Pons (tissue), 1 donor: Measurements from ENCODE around the gene LMF1.
"Not testable (repeated sequence)": the region's sequence is repeated elsewhere in the genome, so short reads cannot be mapped to it uniquely, and the experiment has no call there.

Experiments
- DNase-seq: peaks from one replicate; pipeline ENCODE4 v3.0.0-alpha.2; 2016; ENCODE audit warnings: low spot score

LMF1 gene

GRCh38 chr16:869823-870641 is 100.8 kb downstream of the LMF1 start:
- no peak for DNase-seq

- no peak for DNase-seq
These were observed 101.7 kb downstream of the LMF1 start for GRCh38 chr16:868846-869822.

- DNase-seq: no peak
These were observed 102.4 kb downstream of the LMF1 start for GRCh38 chr16:868386-868755.

- DNase-seq: no peak
These were observed 103.1 kb downstream of the LMF1 start for GRCh38 chr16:867421-868385.

- no peak for DNase-seq
These were observed 104.4 kb downstream of the LMF1 start for GRCh38 chr16:866252-866896.

- no peak for DNase-seq
These were observed 105.8 kb downstream of the LMF1 start for GRCh38 chr16:865026-865425.

GRCh38 chr16:861446-861845 is 109.3 kb downstream of the LMF1 start:
- no peak for DNase-seq

- no peak for DNase-seq
These were observed 109.9 kb downstream of the LMF1 start for GRCh38 chr16:860891-861290.

GRCh38 chr16:858971-859370 is 111.8 kb downstream of the LMF1 start:
- DNase-seq: not testable (repeated sequence)

GRCh38 chr16:858441-858840 is 112.3 kb downstream of the LMF1 start:
- DNase-seq: not testable (repeated sequence)

GRCh38 chr16:856811-857210 is 114.0 kb downstream of the LMF1 start:
- DNase-seq: no peak

- DNase-seq: no peak
These were observed 114.7 kb downstream of the LMF1 start for GRCh38 chr16:856101-856500.

GRCh38 chr16:855471-855870 is 115.3 kb downstream of the LMF1 start:
- no peak for DNase-seq

- DNase-seq: no peak
These were observed 115.9 kb downstream of the LMF1 start for GRCh38 chr16:854808-855410.

GRCh38 chr16:853981-854807 is 116.6 kb downstream of the LMF1 start:
- no peak for DNase-seq

GRCh38 chr16:853306-853705 is 117.5 kb downstream of the LMF1 start:
- no peak for DNase-seq

GRCh38 chr16:852451-853185 is 118.2 kb downstream of the LMF1 start:
- DNase-seq: peak; percentile 77

- DNase-seq: no peak
These were observed 118.9 kb downstream of the LMF1 start for GRCh38 chr16:851871-852270.

GRCh38 chr16:851209-851810 is 119.5 kb downstream of the LMF1 start:
- no peak for DNase-seq
